ENCODE data around the gene TTC39B.

- no peak for TF ChIP-seq EZH2phosphoT487 (IDR thresholded peaks at IDR 0.05)
- no peak for TF ChIP-seq CTCF (IDR thresholded peaks at IDR 0.05)
Observed at GRCh38 chr9:15200111-15200510, 106.9 kb downstream of the TTC39B start.

Data from neural progenitor cell (in vitro differentiated cells).